ENCODE measurements around the gene PIAS3.
"Not testable (repeated sequence)": the region's sequence is repeated elsewhere in the genome, so short reads cannot be mapped to it uniquely, and the experiment has no call there.

The PIAS3 gene

DNA sequence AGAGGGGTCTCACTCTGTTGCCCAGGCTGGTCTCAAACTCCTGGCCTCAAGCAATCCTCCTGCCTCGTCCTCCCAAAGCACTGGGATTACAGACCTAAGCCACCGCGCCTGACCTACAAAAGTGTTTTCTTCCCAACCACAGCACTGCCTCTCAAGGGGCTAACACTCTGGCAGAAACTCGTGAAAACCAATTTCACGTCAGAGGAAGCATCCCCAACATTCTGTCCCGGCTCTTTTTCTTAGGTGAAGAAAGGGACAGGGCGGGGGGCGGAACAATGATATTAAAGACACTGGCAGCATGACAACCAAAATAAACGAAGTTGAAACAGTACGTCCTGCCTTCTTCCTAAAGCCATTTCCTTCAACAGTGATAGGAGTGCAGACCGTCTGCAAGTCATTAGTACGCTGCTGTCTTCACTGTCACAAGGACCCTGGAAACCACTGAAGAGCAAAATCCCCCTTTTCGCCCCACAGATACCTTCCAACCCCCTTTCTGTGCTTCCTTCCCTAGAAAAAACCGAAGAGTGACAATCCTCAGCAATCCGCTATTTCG is 36.0 kb downstream of the PIAS3 start:
- not testable (repeated sequence) for DNase-seq

DNA sequence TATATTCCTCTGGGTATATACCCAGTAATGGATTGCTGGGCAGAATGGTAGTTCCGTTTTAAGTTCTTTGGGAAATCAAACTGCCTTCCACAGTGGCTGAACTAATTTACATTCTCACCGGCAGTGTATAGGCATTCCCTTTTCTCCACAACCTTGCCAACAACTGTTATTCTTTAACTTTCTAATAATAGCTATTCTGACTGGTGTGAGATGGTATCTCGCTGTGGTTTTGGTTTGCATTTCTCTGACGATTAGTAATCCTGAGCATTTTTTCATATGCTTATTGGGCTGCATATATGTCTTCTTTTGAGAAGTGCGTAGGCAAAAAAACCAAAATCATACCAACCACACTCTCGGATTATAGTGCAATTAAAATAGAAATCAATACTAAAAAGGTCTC is 40.8 kb downstream of the PIAS3 start:
- DNase-seq = not testable (repeated sequence)

DNA sequence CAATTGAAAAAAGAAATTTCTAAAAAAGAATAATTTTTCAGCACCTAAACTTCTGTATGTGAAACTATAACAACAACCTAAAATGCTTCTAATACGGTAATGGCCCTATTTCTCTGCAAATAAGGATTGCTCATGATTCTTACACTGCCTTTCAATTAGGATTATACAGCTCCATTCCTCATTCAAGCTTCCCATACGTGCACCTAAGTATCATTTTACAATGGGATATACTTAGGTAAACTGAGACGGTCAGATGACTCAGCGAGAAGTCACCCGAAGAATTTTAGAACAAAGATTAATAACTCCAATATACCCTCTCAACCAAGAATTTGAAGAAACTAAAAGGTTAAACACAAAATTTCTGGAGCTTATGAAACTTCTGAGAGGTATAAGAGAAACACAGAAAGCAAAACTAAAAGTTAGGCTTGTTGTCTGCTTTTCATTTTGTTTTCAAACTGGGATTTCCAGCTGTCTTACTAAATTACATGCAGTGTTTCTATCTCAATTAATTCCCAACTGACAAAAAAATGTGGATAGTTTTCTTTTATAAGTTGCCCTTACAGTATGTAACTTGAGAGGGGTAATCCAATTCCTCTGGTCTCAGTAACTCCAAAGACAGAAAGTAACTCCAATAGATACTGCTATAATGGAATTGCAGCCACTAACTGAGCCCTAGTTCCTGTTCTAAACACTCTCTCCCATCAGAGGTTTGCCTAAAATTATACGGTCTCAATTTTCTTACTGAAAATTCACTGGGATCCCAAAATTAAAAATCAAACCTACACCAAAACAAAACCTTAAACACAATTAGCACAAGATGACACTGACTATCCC is 45.7 kb downstream of the PIAS3 start:
- DNase-seq = not testable (repeated sequence)

DNA sequence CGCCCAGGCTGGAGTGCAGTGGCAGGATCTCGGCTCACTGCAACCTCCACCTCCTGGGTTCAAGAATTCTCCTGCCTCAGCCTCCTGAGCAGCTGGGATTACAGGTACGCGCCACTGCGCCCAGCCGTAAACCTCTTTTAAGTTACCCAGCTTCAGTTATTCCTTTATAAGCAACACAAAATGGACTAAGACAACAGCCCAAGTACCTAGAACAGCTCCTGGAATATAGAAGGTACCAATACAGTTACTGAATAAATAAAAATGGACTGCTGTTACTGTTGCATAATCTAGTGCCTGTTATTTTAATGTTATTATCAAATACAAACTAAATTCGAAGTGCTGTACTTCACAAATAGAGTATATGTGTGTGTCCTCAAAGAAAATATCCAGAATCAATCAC is 52.0 kb downstream of the PIAS3 start:
- DNase-seq = no peak

DNA sequence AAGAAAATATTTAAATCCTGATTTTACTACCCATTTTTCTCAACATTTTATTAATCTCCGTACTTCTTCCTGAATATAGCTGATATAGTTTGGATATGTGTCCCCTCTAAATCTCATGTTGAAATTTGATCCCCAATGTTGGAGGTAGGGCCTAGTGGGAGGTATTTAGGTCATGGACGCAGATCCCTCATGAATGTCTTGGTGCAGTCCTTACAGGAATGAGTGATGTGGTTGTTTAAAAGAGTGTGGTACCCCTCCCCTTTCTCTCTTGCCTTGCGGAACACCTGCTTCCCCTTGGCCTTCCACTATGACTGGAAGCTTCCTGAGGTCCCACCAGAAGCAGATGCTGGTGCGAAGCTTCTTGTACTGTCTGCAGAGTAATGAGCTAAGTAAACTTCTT is 52.5 kb downstream of the PIAS3 start:
- no peak for DNase-seq

DNA sequence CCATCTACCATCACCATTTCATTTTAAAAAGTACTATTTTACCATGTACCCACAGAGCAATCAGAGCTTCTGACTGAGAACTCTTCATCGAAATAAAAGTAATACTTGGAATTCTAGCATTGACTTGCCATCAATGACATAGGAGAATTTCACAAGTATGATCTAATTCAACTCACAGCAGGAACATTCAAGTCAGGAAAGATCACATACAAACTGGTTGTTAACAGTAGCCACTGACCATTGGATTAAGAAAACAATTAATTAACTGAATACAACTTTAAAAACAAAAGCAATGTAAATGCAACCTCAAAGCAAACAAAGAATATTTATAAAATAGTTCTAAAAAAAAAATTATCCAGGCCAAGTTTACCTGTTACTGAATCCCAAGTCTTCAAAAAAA is 53.8 kb downstream of the PIAS3 start:
- DNase-seq = no peak

DNA sequence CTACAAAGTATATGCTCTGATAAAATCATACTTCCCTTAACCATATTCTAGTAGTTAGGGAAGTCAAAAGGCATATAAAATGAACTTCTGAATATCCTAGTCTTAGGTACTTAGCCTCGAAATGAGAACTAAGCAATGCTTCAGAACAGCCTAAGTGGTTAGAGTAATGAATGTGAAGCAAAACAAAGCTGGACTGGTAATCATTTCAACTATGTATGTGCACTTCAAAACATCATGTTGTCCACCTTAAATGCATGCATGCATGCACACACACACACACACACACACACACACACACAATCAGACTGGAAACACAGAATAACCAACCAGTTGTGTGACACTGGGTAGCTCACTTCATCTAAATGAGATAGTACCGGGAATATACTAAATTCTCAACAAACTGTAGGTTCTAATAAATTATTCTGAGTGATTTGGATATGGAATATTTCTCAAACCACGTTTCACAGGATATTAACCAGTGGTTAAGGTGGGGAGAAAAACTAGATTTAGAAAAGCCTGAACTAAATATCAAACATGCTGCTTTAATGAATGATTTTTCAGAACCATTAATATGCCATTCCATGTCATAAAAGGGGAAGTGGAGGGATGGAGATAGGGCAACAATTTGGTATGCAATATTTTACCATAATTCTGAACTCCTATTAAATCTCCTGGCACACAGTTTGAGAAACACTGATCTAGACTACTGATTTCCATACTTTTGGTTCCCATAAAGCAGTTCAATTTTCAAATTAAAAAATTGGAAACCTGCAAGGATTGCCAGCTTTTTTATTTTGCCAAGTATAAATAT is 54.4 kb downstream of the PIAS3 start:
- no peak for DNase-seq

DNA sequence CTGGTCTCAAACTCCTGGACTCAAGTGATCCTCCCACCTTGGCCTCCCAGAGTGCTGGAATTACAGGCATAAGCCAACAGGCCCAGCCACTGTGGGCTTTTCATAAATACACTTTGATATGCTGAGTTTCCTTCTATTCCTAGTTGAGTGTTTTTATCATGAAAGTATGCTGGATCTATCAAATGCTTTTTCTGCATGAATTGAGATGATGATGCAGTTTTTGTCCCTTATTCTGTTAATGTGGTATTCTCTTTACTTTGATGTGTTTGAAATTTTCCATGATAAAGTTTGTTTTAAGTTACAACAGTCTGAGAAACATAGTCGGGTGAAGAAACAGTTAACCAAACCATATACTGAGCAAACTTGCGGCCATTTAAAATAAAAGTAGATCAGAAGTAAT is 59.1 kb downstream of the PIAS3 start:
- DNase-seq = no peak

Data from GF-D8 (cell line).